Ramos (cell line): ENCODE results near the gene CTR9.

Experiments used
- in situ Hi-C: fragments of 300-500 bp; cut with MboI; formaldehyde crosslinking; loops from one replicate; pipeline ENCODE4 v1.14.3; 2022; ENCODE audit warnings: low sequenced_read_pairs; ENCODE audit not compliant: unreplicated experiment

CTR9 gene

GRCh38 chr11:10735481-10736475 is 15.3 kb upstream of the CTR9 start:
- in situ Hi-C loops = loop anchor here (25.0 kb wide), 1 partner anchor 973 kb away; no protein-coding TSS in a partner anchor

- in situ Hi-C loops = loop anchor here (25.0 kb wide), 1 partner anchor 980 kb away; no protein-coding TSS in a partner anchor
These were observed 8.4 kb upstream of the CTR9 start for GRCh38 chr11:10742460-10743208.

- in situ Hi-C loops = loop anchor here (25.0 kb wide), 1 partner anchor 981 kb away; no protein-coding TSS in a partner anchor
These were observed 7.6 kb upstream of the CTR9 start for GRCh38 chr11:10743354-10744000.

- in situ Hi-C loops = loop anchor here (25.0 kb wide), 1 partner anchor 982 kb away; no protein-coding TSS in a partner anchor
These were observed 6.8 kb upstream of the CTR9 start for GRCh38 chr11:10744206-10744605.

- in situ Hi-C loops = loop anchor here (25.0 kb wide), 1 partner anchor 985 kb away; no protein-coding TSS in a partner anchor
These were observed 4.2 kb upstream of the CTR9 start for GRCh38 chr11:10746871-10747270.

- in situ Hi-C loops = loop anchor here (25.0 kb wide), 1 partner anchor 985 kb away; no protein-coding TSS in a partner anchor
These were observed 3.3 kb upstream of the CTR9 start for GRCh38 chr11:10747733-10748132.

- in situ Hi-C loops = loop anchor here (25.0 kb wide), 1 partner anchor 987 kb away; no protein-coding TSS in a partner anchor
These were observed 1.6 kb upstream of the CTR9 start for GRCh38 chr11:10749476-10749875.

GRCh38 chr11:10751581-10751940 is 515 bp downstream of the CTR9 start:
- in situ Hi-C loops = no loop called here

GRCh38 chr11:10752061-10752460 is 1.0 kb downstream of the CTR9 start:
- in situ Hi-C loops = no loop called here

GRCh38 chr11:10752486-10752885 is 1.4 kb downstream of the CTR9 start:
- in situ Hi-C loops = no loop called here

GRCh38 chr11:10758957-10759356 is 7.9 kb downstream of the CTR9 start:
- in situ Hi-C loops = no loop called here

- in situ Hi-C loops = no loop called here
These were observed 10.1 kb downstream of the CTR9 start for GRCh38 chr11:10761085-10761698.

- in situ Hi-C loops = no loop called here
These were observed 11.1 kb downstream of the CTR9 start for GRCh38 chr11:10762185-10762584.

GRCh38 chr11:10762913-10763421 is 11.9 kb downstream of the CTR9 start:
- in situ Hi-C loops = no loop called here

GRCh38 chr11:10763766-10764165 is 12.7 kb downstream of the CTR9 start:
- in situ Hi-C loops = no loop called here

GRCh38 chr11:10764412-10764811 is 13.4 kb downstream of the CTR9 start:
- in situ Hi-C loops = no loop called here

- in situ Hi-C loops = no loop called here
These were observed 19.7 kb downstream of the CTR9 start for GRCh38 chr11:10770626-10771254.

- in situ Hi-C loops = no loop called here
These were observed 20.4 kb downstream of the CTR9 start for GRCh38 chr11:10771457-10771856.

- in situ Hi-C loops = loop anchor here (25.0 kb wide), 2 partner anchors 487 to 1012 kb away; no protein-coding TSS in a partner anchor
These were observed 23.8 kb downstream of the CTR9 start for GRCh38 chr11:10774811-10775210.
